IMR-90 (cell line): Measurements from ENCODE around the gene FAM171A1. TPM values are rescaled to one million over a fixed set of nuclear protein-coding genes. Genes with fewer than 3 reads are reported as not detected.

Experiments
- ATAC-seq: fragments of 200-7000 bp; cut with Tn5 transposase; 2 replicates; pipeline ENCODE4 v1.9.1; 2020; ENCODE audit warnings: low read depth, mild to moderate bottlenecking, moderate library complexity
- BruUV-seq: library from RNA; stranded (reverse); fragments of 400-500 nt; replicated peaks from 2 replicates; lab custom pipeline; 2021; lab: Mats Ljungman, UMichigan
- CTCF ChIA-PET: fragments of 300-600 bp; formaldehyde crosslinking; extraction: SDS; loops from one replicate; lab custom pipeline; 2021; ENCODE audit warnings: antibody characterized with exemption; lab: Yijun Ruan, JAX
- POLR2A ChIA-PET: fragments of 300-600 bp; sonication (Branson Sonifier 250); formaldehyde crosslinking; loops from one replicate; lab custom pipeline; 2022; ENCODE audit warnings: antibody characterized with exemption; ENCODE audit not compliant: unreplicated experiment; lab: Charles Lee
- DNase-seq: peaks from one replicate; pipeline ENCODE4 v3.0.0; 2013
- H2AFZ ChIP-seq: replicated peaks from 2 replicates; pipeline ENCODE3; 2013; ENCODE audit warnings: low read length, mild to moderate bottlenecking; ENCODE audit not compliant: poor library complexity
- H2AK5ac ChIP-seq: 2 replicates; pipeline ENCODE4 v1.6.1; 2013; ENCODE audit warnings: low read depth, low read length, inconsistent platforms
- H2AK9ac ChIP-seq: replicated peaks from 2 replicates; pipeline ENCODE3; 2013; ENCODE audit warnings: mild to moderate bottlenecking, low read depth, low read length, moderate library complexity; ENCODE audit not compliant: poor library complexity
- H2BK120ac ChIP-seq: 2 replicates; pipeline ENCODE4 v1.6.1; 2013; ENCODE audit warnings: low read depth, low read length, inconsistent platforms
- H2BK15ac ChIP-seq: 3 replicates; pipeline ENCODE4 v1.6.1; 2013; ENCODE audit warnings: low read depth, low read length, inconsistent platforms
- H2BK20ac ChIP-seq: 2 replicates; pipeline ENCODE4 v1.6.1; 2013; ENCODE audit warnings: low read depth, mild to moderate bottlenecking, inconsistent platforms, low read length, moderate library complexity
- H2BK5ac ChIP-seq: 2 replicates; pipeline ENCODE4 v1.6.1; 2013; ENCODE audit warnings: mild to moderate bottlenecking, low read depth, low read length, inconsistent platforms; ENCODE audit not compliant: poor library complexity, severe bottlenecking
- H3K14ac ChIP-seq: replicated peaks from 2 replicates; pipeline ENCODE4 v1.6.1; 2013; ENCODE audit warnings: low read depth, low read length, inconsistent platforms
- H3K18ac ChIP-seq: 2 replicates; pipeline ENCODE4 v1.6.1; 2013; ENCODE audit warnings: low read depth, low read length, control low read depth
- H3K23ac ChIP-seq: 2 replicates; pipeline ENCODE4 v1.6.1; 2013; ENCODE audit warnings: low read depth, low read length, inconsistent platforms
- H3K27ac ChIP-seq: 2 replicates; pipeline ENCODE4 v1.5.1; 2013; ENCODE audit warnings: mild to moderate bottlenecking, control low read depth, low read length; ENCODE audit not compliant: insufficient read depth
- H3K27me3 ChIP-seq: 2 replicates; pipeline ENCODE4 v1.6.1; 2013; ENCODE audit warnings: low read length; ENCODE audit not compliant: control insufficient read depth, insufficient read depth
- H3K36me3 ChIP-seq: 2 replicates; pipeline ENCODE4 v1.6.1; 2013; ENCODE audit warnings: low read length, mixed read lengths; ENCODE audit not compliant: control insufficient read depth, insufficient read depth
- H3K4ac ChIP-seq: 2 replicates; pipeline ENCODE4 v1.6.1; 2013; ENCODE audit warnings: low read depth, low read length, inconsistent platforms
- H3K4me1 ChIP-seq: 2 replicates; pipeline ENCODE4 v1.6.1; 2013; ENCODE audit warnings: low read length, mixed read lengths; ENCODE audit not compliant: control insufficient read depth, insufficient read depth
- H3K4me2 ChIP-seq: 2 replicates; pipeline ENCODE4 v1.6.1; 2013; ENCODE audit warnings: low read depth, mild to moderate bottlenecking, control low read depth, low read length, moderate library complexity
- H3K4me3 ChIP-seq: 2 replicates; pipeline ENCODE4 v1.5.1; 2013; ENCODE audit warnings: low read depth, mild to moderate bottlenecking, control low read depth, low read length, moderate library complexity; ENCODE audit not compliant: insufficient read depth
- H3K56ac ChIP-seq: 2 replicates; pipeline ENCODE4 v1.6.1; 2013; ENCODE audit warnings: low read length, inconsistent platforms; ENCODE audit not compliant: insufficient read depth; ENCODE audit errors: extremely low read depth
- H3K79me1 ChIP-seq, 2 experiments: 2 replicates each; pipeline ENCODE4 v1.6.1; 2013; ENCODE audit warnings: low read length in 2 of 2, inconsistent platforms in 1 of 2, low read depth in 1 of 2
- H3K9ac ChIP-seq: 2 replicates; pipeline ENCODE4 v1.6.1; 2013; ENCODE audit warnings: low read depth, low read length, control low read depth
- H3K9me1 ChIP-seq: 2 replicates; pipeline ENCODE4 v1.6.1; 2013; ENCODE audit warnings: low read length, inconsistent platforms; ENCODE audit not compliant: insufficient read depth
- H3K9me3 ChIP-seq: 2 replicates; pipeline ENCODE4 v1.6.1; 2013; ENCODE audit warnings: low read length; ENCODE audit not compliant: control insufficient read depth, insufficient read depth
- H4K20me1 ChIP-seq: 2 replicates; pipeline ENCODE4 v1.6.1; 2013; ENCODE audit warnings: low read length, inconsistent platforms; ENCODE audit not compliant: insufficient read depth
- H4K5ac ChIP-seq: 2 replicates; pipeline ENCODE4 v1.6.1; 2013; ENCODE audit warnings: mild to moderate bottlenecking, low read depth, low read length, control low read depth
- H4K8ac ChIP-seq, 2 experiments: 2 replicates each; pipeline ENCODE4 v1.6.1; 2013; ENCODE audit warnings: low read depth in 2 of 2, low read length in 2 of 2, control low read depth in 1 of 2, inconsistent platforms in 1 of 2
- H4K91ac ChIP-seq: 2 replicates; pipeline ENCODE4 v1.6.1; 2013; ENCODE audit warnings: low read depth, low read length, inconsistent platforms; ENCODE audit not compliant: insufficient read depth
- BHLHE40 ChIP-seq: fragments of 150-350 bp; IDR thresholded peaks from 2 replicates; pipeline ENCODE4 v1.6.1; 2016; ENCODE audit warnings: mild to moderate bottlenecking, low read depth, low read length
- CHD1 ChIP-seq: IDR thresholded peaks from 2 replicates; pipeline ENCODE4 v1.6.1; 2012; ENCODE audit warnings: low read depth, low read length, improper control_type of control experiment
- FOS ChIP-seq: fragments of 150-350 bp; IDR thresholded peaks from 2 replicates; pipeline ENCODE4 v1.6.1; 2016; ENCODE audit warnings: low read depth, low read length
- NFE2L2 ChIP-seq: fragments of 150-350 bp; IDR thresholded peaks from 2 replicates; pipeline ENCODE4 v1.6.1; 2016; ENCODE audit warnings: low read depth, mild to moderate bottlenecking, low read length
- POLR2A ChIP-seq: IDR thresholded peaks from 2 replicates; pipeline ENCODE4 v1.6.1; 2012; ENCODE audit warnings: mild to moderate bottlenecking, low read depth, low read length
- RAD21 ChIP-seq: IDR thresholded peaks from 2 replicates; pipeline ENCODE4 v1.6.1; 2012; ENCODE audit warnings: low read length, improper control_type of control experiment
- RCOR1 ChIP-seq: IDR thresholded peaks from 2 replicates; pipeline ENCODE4 v1.6.1; 2012; ENCODE audit warnings: mild to moderate bottlenecking, low read length, improper control_type of control experiment; ENCODE audit not compliant: insufficient replicate concordance
- SMC3 ChIP-seq: fragments of 150-350 bp; IDR thresholded peaks from 2 replicates; pipeline ENCODE4 v1.6.1; 2016; ENCODE audit warnings: low read depth, mild to moderate bottlenecking, antibody characterized with exemption, low read length, moderate library complexity
- WGBS, 2 experiments: methylation state at CpG; one replicate each; pipeline versions ENCODE4 v1.1.5 to v1.1.7; 2013; ENCODE audit warnings: missing lambda C conversion rate in 2 of 2; ENCODE audit not compliant: insufficient read length in 1 of 2; ENCODE audit errors: extremely low coverage in 2 of 2; 5-methylcytosine and 5-hydroxymethylcytosine counted together
- dilution Hi-C: fragments of 300-500 bp; cut with HindIII; formaldehyde crosslinking; loops from one replicate; pipeline ENCODE4 v1.14.3; 2018; ENCODE audit warnings: low sequenced_read_pairs; ENCODE audit not compliant: unreplicated experiment
- in situ Hi-C: fragments of 300-500 bp; cut with MboI; formaldehyde crosslinking; loops from 3 replicates; pipeline ENCODE4 v1.14.3; 2019; ENCODE audit warnings: low sequenced_read_pairs, inconsistent platforms, mixed read lengths
- intact Hi-C: fragments of 100-400 bp; cut with micrococcal nuclease; formaldehyde crosslinking; loops from 2 replicates; pipeline ENCODE4 v1.10.0; 2022
- polyA plus RNA-seq, 3 experiments: library from polyadenylated mRNA; depleted of rRNA; stranded (reverse); fragments of >200 nt; gene quantifications; 2 replicates each; pipeline ENCODE4 v1.2.3, GENCODE V29; 2012; ENCODE audit warnings: low replicate concordance in 1 of 3
- total RNA-seq: library from RNA; depleted of rRNA; stranded (reverse); fragments of >200 nt; gene quantifications from 2 replicates; pipeline ENCODE4 v1.2.3, GENCODE V29; 2012
- TF ChIP-seq, protein P1 (sequence below): fragments of 150-350 bp; IDR thresholded peaks from 2 replicates; pipeline ENCODE4 v1.6.1; 2017; ENCODE audit warnings: mild to moderate bottlenecking, antibody characterized with exemption, low read length, low read depth

FAM171A1 gene
- total and polyA plus RNA-seq, 2 of the 4 experiments (the other 2 are of a cell fraction) = 20.3 to 30.6 TPM

GRCh38 chr10:15244635-15245197 is 126.4 kb downstream of the FAM171A1 start:
- H3K9me3 ChIP-seq = no peaks in the 10 kb centered on the region
- no peak overlapping the region for H4K5ac ChIP-seq
- H3K36me3 ChIP-seq = no peaks in the 10 kb centered on the region
- no peak overlapping the region for H4K91ac ChIP-seq
- no peak overlapping the region for H2BK15ac ChIP-seq
- ATAC-seq = no peak
- no peaks in the 10 kb centered on the region; a peak in 1 of 4 replicates for H3K79me1 ChIP-seq
- H2BK120ac ChIP-seq = no peak overlapping the region
- H2BK20ac ChIP-seq = no peak overlapping the region
- H3K23ac ChIP-seq = no peak overlapping the region
- intact Hi-C loops = no loop called here
- H3K9me1 ChIP-seq = peaks cover 6% of the 10 kb centered on the region; the same call in 1 of the 2 replicates
- H3K27me3 ChIP-seq = no peaks in the 10 kb centered on the region
- TF ChIP-seq, protein P1, sequence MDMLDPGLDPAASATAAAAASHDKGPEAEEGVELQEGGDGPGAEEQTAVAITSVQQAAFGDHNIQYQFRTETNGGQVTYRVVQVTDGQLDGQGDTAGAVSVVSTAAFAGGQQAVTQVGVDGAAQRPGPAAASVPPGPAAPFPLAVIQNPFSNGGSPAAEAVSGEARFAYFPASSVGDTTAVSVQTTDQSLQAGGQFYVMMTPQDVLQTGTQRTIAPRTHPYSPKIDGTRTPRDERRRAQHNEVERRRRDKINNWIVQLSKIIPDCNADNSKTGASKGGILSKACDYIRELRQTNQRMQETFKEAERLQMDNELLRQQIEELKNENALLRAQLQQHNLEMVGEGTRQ = no peak
- TF ChIP-seq SMC3 (no peak), POLR2A (no peak), BHLHE40 (no peak), RAD21 (no peak), NFE2L2 (no peak), CHD1 (no peak), RCOR1 (no peak), FOS (no peak)
- POLR2A ChIA-PET = no interaction called here
- dilution Hi-C loops = no loop called here
- BruUV-seq = no TSS peak
- H2AK5ac ChIP-seq = no peak overlapping the region
- no peak overlapping the region for H3K9ac ChIP-seq
- no peak overlapping the region for H2AFZ ChIP-seq
- in situ Hi-C loops = no loop called here
- H3K4ac ChIP-seq = no peak overlapping the region
- H3K4me2 ChIP-seq = no peak overlapping the region
- no peak overlapping the region for H4K8ac ChIP-seq
- no peak overlapping the region for H2BK5ac ChIP-seq
- H2AK9ac ChIP-seq = peak overlapping the region; percentile 68
- CTCF ChIA-PET = interaction anchor here (0.6 kb wide), 1 partner anchor 11 kb away, joined by 5 read pairs; no protein-coding TSS in a partner anchor
- no peak overlapping the region for H3K18ac ChIP-seq
- H3K56ac ChIP-seq = no peak overlapping the region
- H3K4me1 ChIP-seq = peaks cover 2% of the 10 kb centered on the region; the same call in 1 of the 2 replicates
- DNase-seq = no peak
- no peaks in the 10 kb centered on the region for H4K20me1 ChIP-seq
- no peak overlapping the region for H3K27ac ChIP-seq
- H3K4me3 ChIP-seq = no peak overlapping the region
- H3K14ac ChIP-seq = no peak overlapping the region
- 89% methylated on average over 9 of the region's 12 CpGs; no CpG with 5 or more reads in 1 of the 2 experiments for WGBS, 2 experiments
